ENCODE results near the gene MEIS1. TPM values are rescaled to one million over a fixed set of nuclear protein-coding genes. Genes with fewer than 3 reads are reported as not detected.

MEIS1 gene
- total and polyA plus RNA-seq, 2 experiments from 2014 or later: 115 to 121 TPM

DNA sequence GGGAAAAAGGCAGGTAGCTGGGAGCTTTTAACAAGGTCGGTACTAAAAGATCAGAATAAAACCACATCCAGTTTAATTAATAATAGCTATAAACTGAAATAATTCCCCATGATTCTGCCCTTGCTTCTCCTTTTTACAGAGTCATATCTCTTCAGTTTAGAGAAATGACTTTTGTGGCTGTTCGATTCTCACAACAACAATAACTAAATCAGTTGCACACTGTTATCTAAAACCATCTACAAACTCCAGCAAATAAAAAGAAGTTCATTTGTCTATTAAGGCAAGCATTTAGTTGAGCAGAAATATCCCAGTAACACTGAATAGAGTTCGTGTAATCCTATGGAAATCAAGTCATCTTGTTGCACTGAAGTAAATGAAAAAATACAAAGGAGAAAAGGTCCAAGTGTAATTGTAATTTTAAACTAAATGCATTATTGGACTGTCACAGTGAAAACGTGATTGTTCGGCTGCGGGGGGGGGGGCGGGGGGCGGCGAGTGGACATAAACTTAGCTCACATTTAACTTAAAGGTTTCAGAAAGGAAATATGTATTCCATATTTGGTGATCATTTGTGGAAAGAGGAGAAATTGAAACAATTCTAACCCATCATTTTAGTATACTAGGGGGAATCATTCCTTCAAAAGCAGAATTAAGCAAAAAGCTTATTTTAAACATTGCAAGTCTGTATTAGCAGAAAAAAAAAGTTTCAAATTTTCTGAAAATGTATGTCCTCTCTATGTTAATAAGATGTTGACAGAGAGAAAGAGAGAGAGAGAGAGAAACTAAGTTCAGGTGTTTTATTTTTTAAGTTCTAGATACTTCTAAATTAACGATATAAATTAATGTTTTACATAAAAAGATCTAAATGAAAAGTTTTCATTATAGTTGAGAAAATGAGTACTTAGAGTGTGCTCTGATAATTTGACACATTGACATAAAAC lies 144.5 kb downstream of the MEIS1 start:
- no peaks in the 10 kb centered on the region for H3K36me3 ChIP-seq
- TF ChIP-seq, protein P1, sequence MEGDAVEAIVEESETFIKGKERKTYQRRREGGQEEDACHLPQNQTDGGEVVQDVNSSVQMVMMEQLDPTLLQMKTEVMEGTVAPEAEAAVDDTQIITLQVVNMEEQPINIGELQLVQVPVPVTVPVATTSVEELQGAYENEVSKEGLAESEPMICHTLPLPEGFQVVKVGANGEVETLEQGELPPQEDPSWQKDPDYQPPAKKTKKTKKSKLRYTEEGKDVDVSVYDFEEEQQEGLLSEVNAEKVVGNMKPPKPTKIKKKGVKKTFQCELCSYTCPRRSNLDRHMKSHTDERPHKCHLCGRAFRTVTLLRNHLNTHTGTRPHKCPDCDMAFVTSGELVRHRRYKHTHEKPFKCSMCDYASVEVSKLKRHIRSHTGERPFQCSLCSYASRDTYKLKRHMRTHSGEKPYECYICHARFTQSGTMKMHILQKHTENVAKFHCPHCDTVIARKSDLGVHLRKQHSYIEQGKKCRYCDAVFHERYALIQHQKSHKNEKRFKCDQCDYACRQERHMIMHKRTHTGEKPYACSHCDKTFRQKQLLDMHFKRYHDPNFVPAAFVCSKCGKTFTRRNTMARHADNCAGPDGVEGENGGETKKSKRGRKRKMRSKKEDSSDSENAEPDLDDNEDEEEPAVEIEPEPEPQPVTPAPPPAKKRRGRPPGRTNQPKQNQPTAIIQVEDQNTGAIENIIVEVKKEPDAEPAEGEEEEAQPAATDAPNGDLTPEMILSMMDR (IDR thresholded peaks at IDR 0.05; ENCODE audit: low read depth, low read length): no peak
- peaks cover 27% of the 10 kb centered on the region for H3K27me3 ChIP-seq
- DNase-seq (ENCODE audit: low read depth in 1 of 2, low spot score in 1 of 2): no peak
- H3K4me3 ChIP-seq: peak overlapping the region; percentile 78
- no peaks in the 10 kb centered on the region for H3K9me3 ChIP-seq (ENCODE audit: low read depth)
- peaks cover 29% of the 10 kb centered on the region for H3K4me1 ChIP-seq (ENCODE audit: low read depth)
- peak overlapping the region; percentile 94 for H3K27ac ChIP-seq

DNA sequence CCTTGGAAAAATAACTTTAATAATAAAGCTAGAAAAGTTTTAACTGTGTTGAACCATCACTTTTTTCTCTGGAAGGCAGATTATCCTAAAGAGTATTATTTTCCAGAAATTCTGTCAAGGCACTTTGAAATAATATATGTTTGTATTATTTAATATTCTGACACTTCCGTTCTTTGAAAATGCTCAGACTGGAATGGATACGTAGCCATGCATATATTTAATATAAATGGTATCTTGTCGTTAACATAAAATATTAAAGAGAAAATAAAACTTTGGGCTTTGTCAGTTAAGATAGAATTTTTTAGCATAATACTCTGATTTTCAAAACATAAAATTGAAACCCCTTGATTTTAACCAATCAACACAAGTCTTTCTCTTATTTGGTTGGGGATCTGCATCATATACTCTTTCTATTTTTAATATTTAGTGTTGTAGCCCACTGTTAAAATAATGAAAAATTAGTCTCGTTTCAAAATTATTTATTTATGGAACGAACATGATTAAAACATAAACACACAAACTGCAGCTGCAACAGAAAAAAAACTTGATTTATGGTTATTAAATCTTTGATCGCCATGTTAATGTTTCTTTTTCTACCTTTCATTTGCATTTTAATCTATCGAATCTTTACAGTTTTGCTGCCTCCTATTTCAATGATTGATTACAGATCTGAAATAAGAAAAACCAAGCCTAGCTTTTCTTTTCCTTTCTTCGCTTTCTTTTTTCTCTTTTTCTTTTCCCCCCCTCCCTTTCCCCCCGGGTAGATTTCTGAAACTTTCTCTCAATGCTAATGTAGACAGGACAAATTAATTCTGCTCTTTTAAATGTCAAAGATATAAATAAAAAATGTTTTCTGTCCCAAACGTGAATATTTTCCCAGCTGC lies 145.5 kb downstream of the MEIS1 start:
- H3K4me3 ChIP-seq: peak overlapping the region; percentile 41
- DNase-seq (ENCODE audit: low read depth in 1 of 2, low spot score in 1 of 2): no peak
- H3K4me1 ChIP-seq (ENCODE audit: low read depth): peaks cover 29% of the 10 kb centered on the region
- H3K36me3 ChIP-seq: no peaks in the 10 kb centered on the region
- H3K27me3 ChIP-seq: peaks cover 27% of the 10 kb centered on the region
- no peaks in the 10 kb centered on the region for H3K9me3 ChIP-seq (ENCODE audit: low read depth)
- peak overlapping the region; percentile 2 for H3K27ac ChIP-seq
- TF ChIP-seq, protein P1 (IDR thresholded peaks at IDR 0.05; ENCODE audit: low read depth, low read length): no peak

DNA sequence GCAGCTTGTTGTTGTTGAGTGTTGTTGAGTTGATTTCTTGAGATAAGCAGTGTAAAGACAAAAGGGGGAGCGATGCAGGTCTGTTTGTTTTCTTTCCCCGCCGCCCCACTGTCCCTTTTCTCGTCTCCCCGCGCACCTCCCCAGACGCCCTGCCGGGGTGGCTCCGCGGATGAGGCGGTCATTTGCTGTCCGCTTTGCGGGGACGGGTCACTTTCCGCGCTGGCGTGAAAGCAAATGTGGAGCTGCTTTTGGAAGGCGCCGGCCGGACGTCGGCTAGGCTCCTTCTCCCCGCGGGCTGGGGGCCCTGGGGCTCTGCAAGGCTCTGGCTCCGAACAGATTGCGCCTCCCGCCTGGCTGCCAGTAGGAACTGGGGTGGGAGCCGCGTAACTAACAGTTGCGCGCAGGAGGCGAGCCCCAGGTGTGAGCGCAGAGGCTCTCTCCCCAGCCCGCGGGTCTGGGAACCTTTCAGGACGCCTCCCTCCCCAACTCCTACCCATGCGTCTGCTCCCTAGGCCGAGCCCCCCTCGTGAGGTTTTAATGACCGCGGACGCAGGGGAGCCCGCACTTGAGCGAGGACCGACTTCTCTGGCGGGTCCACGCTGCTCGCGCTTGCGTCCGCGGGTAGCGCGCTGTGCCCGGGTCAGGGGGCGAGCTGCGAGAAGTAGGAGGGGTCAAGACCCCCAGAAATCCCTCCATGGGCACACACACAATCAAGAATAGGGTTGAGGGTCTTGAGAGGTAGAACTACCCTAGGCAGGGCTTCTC lies 146.6 kb downstream of the MEIS1 start:
- Histone ChIP-seq H3K4me1 (ENCODE audit: low read depth) (peaks cover 29% of the 10 kb centered on the region), H3K27ac (peak overlapping the region; percentile 2), H3K9me3 (ENCODE audit: low read depth) (no peaks in the 10 kb centered on the region), H3K27me3 (peaks cover 27% of the 10 kb centered on the region), H3K4me3 (peak overlapping the region; percentile 41), H3K36me3 (no peaks in the 10 kb centered on the region)
- DNase-seq (ENCODE audit: low read depth in 1 of 2, low spot score in 1 of 2): peak; percentile 22 to 61
- TF ChIP-seq, protein P1 (IDR thresholded peaks at IDR 0.05; ENCODE audit: low read depth, low read length): no peak

DNA sequence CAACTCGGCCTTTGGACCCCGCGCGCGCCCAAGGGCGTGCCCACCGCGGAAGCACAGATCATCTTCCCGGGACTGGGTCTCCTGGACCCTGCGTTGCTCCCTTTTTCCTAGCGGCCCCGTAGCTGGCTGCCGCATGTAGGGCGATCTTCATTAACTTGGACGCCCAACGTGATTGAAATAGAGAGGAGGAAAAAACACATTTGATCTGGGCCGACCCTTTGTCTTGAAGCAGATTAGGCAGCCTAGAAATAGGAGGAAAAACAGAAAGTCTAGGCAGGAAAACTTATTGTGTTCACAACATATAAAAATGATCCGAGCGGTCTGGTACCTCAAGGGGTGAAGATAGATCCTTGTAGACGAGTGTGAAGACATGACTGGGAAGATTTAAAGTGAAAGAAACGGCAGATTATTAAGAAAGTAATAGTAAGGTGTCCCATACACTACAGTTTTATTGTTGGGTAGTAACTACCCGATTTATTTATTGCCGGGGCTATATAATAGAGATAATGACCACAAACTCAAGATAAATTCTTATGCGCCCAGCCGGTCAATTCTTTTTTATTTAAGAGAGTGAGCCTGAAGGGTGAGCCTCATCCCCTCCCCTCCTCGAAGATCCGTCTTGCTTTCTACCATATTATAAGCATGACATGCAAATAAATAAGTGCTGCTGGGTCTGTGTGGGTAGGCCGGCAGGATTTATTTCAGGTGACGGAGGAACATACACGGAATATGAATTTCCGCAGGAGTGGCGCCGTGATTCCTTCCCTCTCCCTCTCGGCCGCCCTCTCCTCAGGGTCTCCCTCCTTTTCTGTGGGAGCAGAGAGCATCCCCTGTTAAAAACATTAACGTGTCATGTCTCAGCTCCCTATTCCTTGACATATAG lies 147.4 kb downstream of the MEIS1 start:
- H3K36me3 ChIP-seq: no peaks in the 10 kb centered on the region
- H3K9me3 ChIP-seq (ENCODE audit: low read depth): no peaks in the 10 kb centered on the region
- peaks cover 27% of the 10 kb centered on the region for H3K27me3 ChIP-seq
- TF ChIP-seq, protein P1 (IDR thresholded peaks at IDR 0.05; ENCODE audit: low read depth, low read length): no peak
- no peak overlapping the region for H3K27ac ChIP-seq
- H3K4me3 ChIP-seq: peak overlapping the region; percentile 41
- no peak for DNase-seq (ENCODE audit: low read depth in 1 of 2, low spot score in 1 of 2)
- peaks cover 29% of the 10 kb centered on the region for H3K4me1 ChIP-seq (ENCODE audit: low read depth)
